Fibroblast of lung (primary cell): ENCODE measurements around the gene KLF17. TPM values are rescaled to one million over a fixed set of nuclear protein-coding genes. Genes with fewer than 3 reads are reported as not detected.

Source experiments
- DNase-seq, 2 donors: peaks; one replicate each; pipeline versions ENCODE4 v3.0.0 to v3.0.0-alpha.2; 2010; ENCODE audit warnings: low read depth in 2 of 2
- H2AFZ ChIP-seq: 2 replicates; pipeline ENCODE4 v1.5.1; 2012; ENCODE audit warnings: low read length, control low read depth, inconsistent platforms
- H3K27ac ChIP-seq: 2 replicates; pipeline ENCODE4 v1.5.1; 2011; ENCODE audit warnings: low read length, control low read depth; ENCODE audit not compliant: insufficient read depth
- H3K27me3 ChIP-seq: 2 replicates; pipeline ENCODE4 v1.5.1; 2011; ENCODE audit warnings: mild to moderate bottlenecking, low read length; ENCODE audit not compliant: control insufficient read depth, insufficient read depth
- H3K36me3 ChIP-seq: 2 replicates; pipeline ENCODE4 v1.5.1; 2011; ENCODE audit warnings: low read length; ENCODE audit not compliant: control insufficient read depth, insufficient read depth
- H3K4me1 ChIP-seq: 2 replicates; pipeline ENCODE4 v1.5.1; 2011; ENCODE audit warnings: low read length; ENCODE audit not compliant: control insufficient read depth, insufficient read depth; ENCODE audit errors: extremely low read depth
- H3K4me2 ChIP-seq: 2 replicates; pipeline ENCODE4 v1.5.1; 2011; ENCODE audit warnings: low read length, control low read depth; ENCODE audit not compliant: insufficient read depth; ENCODE audit errors: extremely low read depth
- H3K4me3 ChIP-seq, 4 experiments: fragments of 200-600 bp in 1 of 4; sonication (generic) in 1 of 4; replicated peaks in 1 of 4; 2 replicates each; pipeline ENCODE4 v1.5.1; 2011 to 2016; ENCODE audit warnings: low read length in 4 of 4, low read depth in 3 of 4, mild to moderate bottlenecking in 3 of 4, control low read depth in 2 of 4, inconsistent platforms in 1 of 4, mixed read lengths in 1 of 4; ENCODE audit not compliant: insufficient read depth in 1 of 4; ENCODE audit errors: control extremely low read depth in 1 of 4
- H3K79me2 ChIP-seq: 2 replicates; pipeline ENCODE4 v1.5.1; 2012; ENCODE audit warnings: mild to moderate bottlenecking, low read length, inconsistent platforms; ENCODE audit not compliant: control insufficient read depth, insufficient read depth
- H3K9ac ChIP-seq: 2 replicates; pipeline ENCODE4 v1.5.1; 2011; ENCODE audit warnings: mild to moderate bottlenecking, low read length, control low read depth; ENCODE audit not compliant: insufficient read depth
- H3K9me3 ChIP-seq: 2 replicates; pipeline ENCODE4 v1.5.1; 2012; ENCODE audit warnings: low read depth, low read length; ENCODE audit not compliant: control insufficient read depth, insufficient read depth
- H4K20me1 ChIP-seq: 2 replicates; pipeline ENCODE4 v1.5.1; 2011; ENCODE audit warnings: low read length; ENCODE audit not compliant: control insufficient read depth, insufficient read depth; ENCODE audit errors: extremely low read depth
- EZH2 ChIP-seq: IDR thresholded peaks from 2 replicates; pipeline ENCODE4 v1.5.1; 2012; ENCODE audit warnings: low read length, control low read depth, mild to moderate bottlenecking; ENCODE audit errors: missing control alignments
- polyA plus RNA-seq, 2 donors: library from polyadenylated mRNA; depleted of rRNA in 1 of 2; stranded (reverse) in 1 of 2; unstranded in 1 of 2; fragments of >200 nt; gene quantifications; 2 replicates each; pipeline ENCODE4 v1.2.1, GENCODE V29; 2011 to 2012; ENCODE audit warnings: missing spikeins in 1 of 2
- total RNA-seq: library from RNA; depleted of rRNA; stranded (reverse); fragments of >200 nt; gene quantifications from 2 replicates; pipeline ENCODE4 v1.2.1, GENCODE V29; 2014
- TF ChIP-seq, protein P1 (sequence below), 2 donors: IDR thresholded peaks in 1 of 2; conservative IDR thresholded peaks in 1 of 2; 1 replicate in 1 of 2; 2 replicates in 1 of 2; pipeline ENCODE4 v1.5.1; 2011 to 2012; ENCODE audit warnings: low read length in 2 of 2, control low read depth in 1 of 2, inconsistent platforms in 1 of 2, low read depth in 1 of 2, mild to moderate bottlenecking in 1 of 2

The KLF17 gene
- total and polyA plus RNA-seq, 2 donors (not counting 1 experiment from before 2014, with no cell fraction given), result 0.05 to 0.50 TPM

DNA sequence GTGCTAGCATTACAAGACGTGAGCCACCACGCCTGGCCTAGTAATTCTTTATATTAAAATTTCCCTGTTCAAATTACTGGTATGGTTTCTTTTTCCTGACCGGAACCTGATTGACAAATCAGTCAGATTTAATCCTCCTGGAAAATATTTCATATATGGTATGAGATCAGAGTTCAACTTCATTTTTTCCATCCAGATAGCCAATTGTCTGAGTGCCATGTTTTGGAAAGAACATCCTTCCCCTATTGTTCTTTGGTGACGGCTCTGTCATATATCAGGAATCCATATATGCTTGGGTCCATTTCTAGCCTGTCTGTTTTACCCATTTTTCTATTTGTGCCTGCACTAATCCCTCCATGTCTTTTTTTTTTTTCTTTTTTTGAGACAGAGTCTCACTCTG is 39.1 kb upstream of the KLF17 start:
- no peaks in the 10 kb centered on the region for H3K9me3 ChIP-seq
- no peak overlapping the region for H3K4me3 ChIP-seq
- TF ChIP-seq EZH2, result no peak
- TF ChIP-seq, protein P1, sequence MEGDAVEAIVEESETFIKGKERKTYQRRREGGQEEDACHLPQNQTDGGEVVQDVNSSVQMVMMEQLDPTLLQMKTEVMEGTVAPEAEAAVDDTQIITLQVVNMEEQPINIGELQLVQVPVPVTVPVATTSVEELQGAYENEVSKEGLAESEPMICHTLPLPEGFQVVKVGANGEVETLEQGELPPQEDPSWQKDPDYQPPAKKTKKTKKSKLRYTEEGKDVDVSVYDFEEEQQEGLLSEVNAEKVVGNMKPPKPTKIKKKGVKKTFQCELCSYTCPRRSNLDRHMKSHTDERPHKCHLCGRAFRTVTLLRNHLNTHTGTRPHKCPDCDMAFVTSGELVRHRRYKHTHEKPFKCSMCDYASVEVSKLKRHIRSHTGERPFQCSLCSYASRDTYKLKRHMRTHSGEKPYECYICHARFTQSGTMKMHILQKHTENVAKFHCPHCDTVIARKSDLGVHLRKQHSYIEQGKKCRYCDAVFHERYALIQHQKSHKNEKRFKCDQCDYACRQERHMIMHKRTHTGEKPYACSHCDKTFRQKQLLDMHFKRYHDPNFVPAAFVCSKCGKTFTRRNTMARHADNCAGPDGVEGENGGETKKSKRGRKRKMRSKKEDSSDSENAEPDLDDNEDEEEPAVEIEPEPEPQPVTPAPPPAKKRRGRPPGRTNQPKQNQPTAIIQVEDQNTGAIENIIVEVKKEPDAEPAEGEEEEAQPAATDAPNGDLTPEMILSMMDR (conservative IDR thresholded peaks at IDR 0.05 in 1 of 2, IDR thresholded peaks at IDR 0.05 in 1 of 2; ENCODE audit: low read depth in 1 of 2, low read length in 2 of 2), result no peak

DNA sequence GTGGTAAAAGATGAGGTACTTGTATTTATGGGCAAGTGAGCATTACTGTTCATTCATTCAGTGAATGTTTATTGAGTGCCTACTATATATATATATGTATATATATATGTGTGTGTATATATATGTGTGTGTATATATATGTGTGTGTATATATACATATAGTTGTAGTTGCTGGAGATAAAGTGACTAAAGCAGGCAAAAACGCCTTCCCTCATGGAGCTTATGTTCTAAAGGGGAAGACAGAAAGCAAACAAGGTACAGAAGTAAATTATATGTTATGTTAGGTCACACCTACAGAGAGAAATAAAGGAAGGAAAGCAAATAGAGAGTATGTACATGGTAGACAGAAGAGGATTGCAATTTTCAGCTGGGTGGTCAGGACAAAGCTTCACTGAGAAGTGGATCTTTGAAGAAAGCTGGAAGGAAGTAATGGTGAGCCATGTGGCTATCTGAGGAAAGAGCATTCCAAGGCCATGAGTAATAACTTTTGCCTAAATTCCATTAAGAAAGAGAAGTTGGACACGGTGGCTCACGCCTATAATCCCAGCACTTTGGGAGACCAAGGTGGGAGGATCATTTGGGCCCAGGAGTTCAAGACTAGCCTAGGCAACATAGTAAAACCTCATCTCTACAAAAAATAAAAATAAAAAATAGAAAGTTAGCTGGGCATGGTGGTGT is 33.5 kb upstream of the KLF17 start:
- H3K9me3 ChIP-seq, result no peaks in the 10 kb centered on the region
- H2AFZ ChIP-seq, result no peak overlapping the region
- H3K36me3 ChIP-seq, result no peaks in the 10 kb centered on the region
- H3K4me2 ChIP-seq, result no peak overlapping the region
- no peak overlapping the region for H3K4me3 ChIP-seq
- H4K20me1 ChIP-seq, result no peaks in the 10 kb centered on the region
- TF ChIP-seq EZH2, result no peak
- TF ChIP-seq, protein P1 (conservative IDR thresholded peaks at IDR 0.05 in 1 of 2, IDR thresholded peaks at IDR 0.05 in 1 of 2; ENCODE audit: low read depth in 1 of 2, low read length in 2 of 2), result no peak
- H3K79me2 ChIP-seq, result no peaks in the 10 kb centered on the region
- peaks cover 2% of the 10 kb centered on the region for H3K4me1 ChIP-seq
- H3K9ac ChIP-seq, result no peak overlapping the region
- no peaks in the 10 kb centered on the region for H3K27me3 ChIP-seq
- peak; percentile 75 to 85 for DNase-seq
- H3K27ac ChIP-seq, result no peak overlapping the region

More for the DNA sequence above, 39.1 kb upstream of the KLF17 start:
- Histone ChIP-seq H3K9ac (no peak overlapping the region), H3K4me1 (no peaks in the 10 kb centered on the region), H4K20me1 (no peaks in the 10 kb centered on the region), H3K27me3 (no peaks in the 10 kb centered on the region), H2AFZ (no peak overlapping the region), H3K79me2 (no peaks in the 10 kb centered on the region), H3K27ac (no peak overlapping the region), H3K4me2 (no peak overlapping the region), H3K36me3 (no peaks in the 10 kb centered on the region)
- DNase-seq, result no peak

DNA sequence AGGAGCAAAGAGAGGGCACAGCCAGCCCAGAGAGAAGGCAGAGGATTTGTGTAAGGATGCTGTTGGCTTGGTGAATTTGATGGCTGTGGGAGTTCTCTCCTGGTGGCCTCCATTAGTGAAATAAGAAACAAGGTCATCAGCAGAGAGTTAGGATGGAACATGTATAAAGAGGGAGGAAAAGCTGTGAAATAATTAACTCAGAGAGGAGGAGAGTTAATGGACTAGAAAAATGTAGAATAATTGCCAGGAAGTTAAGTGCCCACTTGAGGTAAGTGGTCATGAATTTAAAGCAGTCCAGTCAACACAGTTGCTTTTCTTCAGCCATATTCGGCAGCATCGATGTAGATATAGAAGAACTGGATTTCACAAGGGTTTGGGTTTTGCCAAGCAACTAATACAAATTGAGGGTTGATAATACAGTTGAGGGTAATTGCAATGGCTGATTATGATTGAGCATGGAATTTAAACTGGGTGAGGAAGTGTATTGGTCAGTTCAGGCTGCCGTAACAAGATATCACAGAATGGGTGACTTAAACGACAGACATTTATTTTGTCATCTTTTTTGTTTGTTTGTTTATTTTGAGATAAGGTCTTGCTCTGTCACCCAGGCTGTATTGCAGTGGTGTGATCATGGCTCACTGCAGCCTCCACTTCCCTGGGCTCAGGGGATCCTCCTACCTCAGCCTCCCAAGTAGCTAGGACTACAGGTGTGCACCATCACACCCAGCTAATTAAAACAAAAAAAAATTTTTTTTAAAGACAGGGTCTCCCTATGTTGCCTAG is 31.7 kb upstream of the KLF17 start:
- H3K9me3 ChIP-seq, result no peaks in the 10 kb centered on the region
- no peak overlapping the region for H3K4me3 ChIP-seq
- no peaks in the 10 kb centered on the region for H3K36me3 ChIP-seq
- H3K4me2 ChIP-seq, result no peak overlapping the region
- no peak overlapping the region for H2AFZ ChIP-seq
- TF ChIP-seq, protein P1 (conservative IDR thresholded peaks at IDR 0.05 in 1 of 2, IDR thresholded peaks at IDR 0.05 in 1 of 2; ENCODE audit: low read depth in 1 of 2, low read length in 2 of 2), result no peak
- TF ChIP-seq EZH2, result no peak
- no peak overlapping the region for H3K27ac ChIP-seq
- no peak for DNase-seq
- H3K4me1 ChIP-seq, result peaks cover 2% of the 10 kb centered on the region
- H4K20me1 ChIP-seq, result no peaks in the 10 kb centered on the region
- H3K9ac ChIP-seq, result no peak overlapping the region
- no peaks in the 10 kb centered on the region for H3K79me2 ChIP-seq
- H3K27me3 ChIP-seq, result no peaks in the 10 kb centered on the region
